ENCODE data around the gene CNOT4. TPM values are rescaled to one million over a fixed set of nuclear protein-coding genes. Genes with fewer than 3 reads are reported as not detected.

The CNOT4 gene
- total RNA-seq, 1 experiment from 2014 or later, result 9.7 TPM

DNA sequence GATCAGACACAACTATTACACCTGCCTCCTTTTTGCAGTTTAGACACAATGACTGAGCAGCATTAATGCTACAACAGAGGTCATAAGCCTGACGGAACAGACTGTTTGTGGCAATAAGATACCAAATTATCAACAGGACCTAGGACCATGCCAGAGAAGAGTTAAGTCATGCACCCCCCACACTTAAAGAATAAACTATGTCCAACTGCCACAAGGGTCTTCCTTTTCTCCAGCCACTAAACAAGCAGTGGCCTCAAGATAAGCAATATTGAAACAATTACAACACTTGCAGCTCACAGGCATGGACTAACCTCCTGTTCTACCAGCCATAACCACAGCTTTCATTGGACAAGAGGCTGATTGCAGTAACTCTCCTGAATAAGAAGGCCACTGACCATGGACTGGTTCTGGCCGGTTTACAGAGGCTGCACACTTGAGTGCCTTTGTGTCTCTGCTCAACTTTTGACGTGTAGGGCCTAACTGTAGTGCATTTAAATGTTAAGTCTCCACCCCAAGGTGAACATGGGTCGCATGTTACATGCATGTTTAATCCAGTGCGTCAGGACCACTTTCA, 171.8 kb downstream of the CNOT4 start:
- ChIA-PET CTCF (interaction anchor here (0.7 kb wide), 1 partner anchor 57 kb away, joined by 3 read pairs; no protein-coding TSS in a partner anchor), POLR2A (ENCODE audit: unreplicated experiment) (no interaction called here)
- no TSS peak for BruUV-seq (replicated peaks)
- intact Hi-C loops (cut with micrococcal nuclease), result loop anchor here (5.0 kb wide), 1 partner anchor 651 kb away; no protein-coding TSS in a partner anchor
- Histone ChIP-seq H3K79me2 (ENCODE audit: low read length) (no peaks in the 10 kb centered on the region), H2AFZ (ENCODE audit: low read length) (no peak overlapping the region), H3K9me3 (ENCODE audit: low read length) (no peaks in the 10 kb centered on the region), H3F3A (ENCODE audit: low read length, unreplicated experiment) (no peaks in the 10 kb centered on the region), H3K9ac (ENCODE audit: low read length) (no peak overlapping the region), H3K4me3 (ENCODE audit: low read length) (no peak overlapping the region), H4K20me1 (ENCODE audit: low read length) (no peaks in the 10 kb centered on the region), H3K36me3 (ENCODE audit: low read depth, low read length) (no peaks in the 10 kb centered on the region), H3K27ac (ENCODE audit: low read length) (no peak overlapping the region), H3K4me1 (ENCODE audit: insufficient read depth, low read length) (peaks cover 12% of the 10 kb centered on the region), H3K9me2 (replicated peaks; ENCODE audit: low read length) (no peaks in the 10 kb centered on the region), H3K4me2 (ENCODE audit: low read length) (no peak overlapping the region), H3K27me3 (ENCODE audit: low read length) (no peaks in the 10 kb centered on the region)
- no peak for ATAC-seq
- no peak for DNase-seq
- TF ChIP-seq, protein P1, sequence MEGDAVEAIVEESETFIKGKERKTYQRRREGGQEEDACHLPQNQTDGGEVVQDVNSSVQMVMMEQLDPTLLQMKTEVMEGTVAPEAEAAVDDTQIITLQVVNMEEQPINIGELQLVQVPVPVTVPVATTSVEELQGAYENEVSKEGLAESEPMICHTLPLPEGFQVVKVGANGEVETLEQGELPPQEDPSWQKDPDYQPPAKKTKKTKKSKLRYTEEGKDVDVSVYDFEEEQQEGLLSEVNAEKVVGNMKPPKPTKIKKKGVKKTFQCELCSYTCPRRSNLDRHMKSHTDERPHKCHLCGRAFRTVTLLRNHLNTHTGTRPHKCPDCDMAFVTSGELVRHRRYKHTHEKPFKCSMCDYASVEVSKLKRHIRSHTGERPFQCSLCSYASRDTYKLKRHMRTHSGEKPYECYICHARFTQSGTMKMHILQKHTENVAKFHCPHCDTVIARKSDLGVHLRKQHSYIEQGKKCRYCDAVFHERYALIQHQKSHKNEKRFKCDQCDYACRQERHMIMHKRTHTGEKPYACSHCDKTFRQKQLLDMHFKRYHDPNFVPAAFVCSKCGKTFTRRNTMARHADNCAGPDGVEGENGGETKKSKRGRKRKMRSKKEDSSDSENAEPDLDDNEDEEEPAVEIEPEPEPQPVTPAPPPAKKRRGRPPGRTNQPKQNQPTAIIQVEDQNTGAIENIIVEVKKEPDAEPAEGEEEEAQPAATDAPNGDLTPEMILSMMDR (conservative IDR thresholded peaks at IDR 0.05; ENCODE audit: low read depth, low read length), result no peak
- TF ChIP-seq EZH2 (IDR thresholded peaks at IDR 0.05; ENCODE audit: low read length, unreplicated experiment) (no peak), EZH2phosphoT487 (IDR thresholded peaks at IDR 0.05; ENCODE audit: borderline replicate concordance, low read length) (no peak)

DNA sequence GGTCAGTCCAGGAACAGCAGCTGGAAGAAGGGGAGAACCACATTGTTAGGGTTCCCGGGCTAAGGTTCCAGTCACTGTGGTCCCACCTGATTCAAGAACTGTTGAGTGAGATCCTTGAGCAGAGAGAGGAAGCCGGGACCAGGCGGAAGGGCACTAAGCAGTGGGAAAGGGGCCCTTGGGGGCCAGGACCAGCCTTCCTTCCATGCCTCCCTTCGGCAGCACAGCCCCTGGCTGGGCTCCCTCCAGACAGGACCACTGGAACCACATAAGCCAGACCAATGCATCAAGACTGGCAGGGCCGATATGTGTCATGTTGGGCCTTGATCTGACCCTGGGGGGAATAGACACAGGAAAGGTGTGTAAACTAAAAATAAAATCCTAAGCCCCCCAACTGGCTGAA, 172.4 kb downstream of the CNOT4 start:
- ATAC-seq (no peak), DNase-seq (no peak)
- Histone ChIP-seq H4K20me1 (ENCODE audit: low read length) (no peaks in the 10 kb centered on the region), H2AFZ (ENCODE audit: low read length) (no peak overlapping the region), H3K4me2 (ENCODE audit: low read length) (no peak overlapping the region), H3K9me2 (replicated peaks; ENCODE audit: low read length) (no peaks in the 10 kb centered on the region), H3K27ac (ENCODE audit: low read length) (no peak overlapping the region), H3K36me3 (ENCODE audit: low read depth, low read length) (no peaks in the 10 kb centered on the region), H3K9me3 (ENCODE audit: low read length) (no peaks in the 10 kb centered on the region), H3F3A (ENCODE audit: low read length, unreplicated experiment) (no peaks in the 10 kb centered on the region), H3K9ac (ENCODE audit: low read length) (no peak overlapping the region), H3K27me3 (ENCODE audit: low read length) (no peaks in the 10 kb centered on the region), H3K4me1 (ENCODE audit: insufficient read depth, low read length) (peaks cover 14% of the 10 kb centered on the region), H3K79me2 (ENCODE audit: low read length) (no peaks in the 10 kb centered on the region), H3K4me3 (ENCODE audit: low read length) (no peak overlapping the region)
- ChIA-PET CTCF (no interaction called here), POLR2A (ENCODE audit: unreplicated experiment) (no interaction called here)
- no TSS peak for BruUV-seq (replicated peaks)
- intact Hi-C loops (cut with micrococcal nuclease), result loop anchor here (5.0 kb wide), 1 partner anchor 650 kb away; no protein-coding TSS in a partner anchor
- no peak for TF ChIP-seq EZH2 (IDR thresholded peaks at IDR 0.05; ENCODE audit: low read length, unreplicated experiment)

DNA sequence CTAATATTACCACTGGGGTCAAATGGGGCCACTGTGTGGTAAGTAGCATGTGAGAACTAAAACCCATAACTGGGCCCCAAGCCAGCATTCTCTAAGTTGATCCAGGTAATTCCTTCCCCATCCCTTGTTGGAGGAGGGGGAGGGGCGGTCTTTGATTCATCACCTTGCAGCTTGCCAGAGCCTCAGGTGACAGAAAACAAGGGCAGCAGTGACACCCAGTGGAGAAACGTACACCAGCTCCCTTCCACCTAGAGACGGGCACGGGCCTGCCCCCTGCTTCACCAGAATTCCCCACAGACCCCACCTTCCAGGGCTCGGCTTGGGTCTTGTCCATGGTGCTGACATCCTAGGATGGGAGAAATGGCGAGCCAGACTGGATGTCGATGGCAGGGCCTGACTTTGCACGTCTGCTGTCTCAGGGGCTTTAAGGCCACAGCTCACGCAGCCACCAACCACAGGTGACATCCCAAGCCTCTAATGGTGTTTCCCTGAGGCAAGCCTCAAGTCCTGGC, 174.2 kb downstream of the CNOT4 start:
- peaks cover 14% of the 10 kb centered on the region for H3K4me1 ChIP-seq (ENCODE audit: insufficient read depth, low read length)
- no peak for TF ChIP-seq EZH2 (IDR thresholded peaks at IDR 0.05; ENCODE audit: low read length, unreplicated experiment)
- TF ChIP-seq, protein P1 (conservative IDR thresholded peaks at IDR 0.05; ENCODE audit: low read depth, low read length), result peak; percentile 84
- no peak for TF ChIP-seq EZH2phosphoT487 (IDR thresholded peaks at IDR 0.05; ENCODE audit: borderline replicate concordance, low read length)
- H3F3A ChIP-seq (ENCODE audit: low read length, unreplicated experiment), result no peaks in the 10 kb centered on the region
- no peak overlapping the region for H3K4me3 ChIP-seq (ENCODE audit: low read length)
- H3K79me2 ChIP-seq (ENCODE audit: low read length), result no peaks in the 10 kb centered on the region
- H3K36me3 ChIP-seq (ENCODE audit: low read depth, low read length), result no peaks in the 10 kb centered on the region
- no peak overlapping the region for H3K4me2 ChIP-seq (ENCODE audit: low read length)
- no peak overlapping the region for H3K27ac ChIP-seq (ENCODE audit: low read length)
- H3K9ac ChIP-seq (ENCODE audit: low read length), result no peak overlapping the region
- no peaks in the 10 kb centered on the region for H4K20me1 ChIP-seq (ENCODE audit: low read length)
- ChIA-PET POLR2A (ENCODE audit: unreplicated experiment) (no interaction called here), CTCF (interaction anchor here (0.6 to 1.6 kb wide), 6 partner anchors 40 to 185 kb away, joined by 3 to 19 read pairs (median 4); no protein-coding TSS in a partner anchor)
- DNase-seq, result peak; percentile 79
- no TSS peak for BruUV-seq (replicated peaks)
- no peak overlapping the region for H2AFZ ChIP-seq (ENCODE audit: low read length)
- peak; percentile 92 for ATAC-seq
- H3K9me2 ChIP-seq (replicated peaks; ENCODE audit: low read length), result no peaks in the 10 kb centered on the region
- H3K27me3 ChIP-seq (ENCODE audit: low read length), result no peaks in the 10 kb centered on the region
- H3K9me3 ChIP-seq (ENCODE audit: low read length), result no peaks in the 10 kb centered on the region
- intact Hi-C loops (cut with micrococcal nuclease), result loop anchor here (1.0 to 5.0 kb wide), 2 partner anchors 54 to 648 kb away; no protein-coding TSS in a partner anchor
